Hepatocyte (in vitro differentiated cells): Measurements from ENCODE around the gene POLR2I.

Experiments
- CTCF ChIP-seq: fragments of 200-600 bp; sonication (generic); IDR thresholded peaks from 2 replicates; pipeline ENCODE4 v1.5.1; 2016; ENCODE audit warnings: antibody characterized with exemption, mild to moderate bottlenecking; ENCODE audit not compliant: poor library complexity
- EZH2 ChIP-seq: fragments of 200-600 bp; sonication (generic); IDR thresholded peaks from 2 replicates; pipeline ENCODE4 v1.6.1; 2016; ENCODE audit warnings: antibody characterized with exemption, mild to moderate bottlenecking, borderline replicate concordance
- EZH2phosphoT487 ChIP-seq: fragments of 200-600 bp; sonication (generic); IDR thresholded peaks from one replicate; pipeline ENCODE4 v1.6.1; 2018; ENCODE audit warnings: antibody characterized with exemption, mild to moderate bottlenecking, low read depth, moderate library complexity; ENCODE audit not compliant: unreplicated experiment, severe bottlenecking

- TF ChIP-seq EZH2phosphoT487: no peak
- TF ChIP-seq CTCF: peak; percentile 4
- no peak for TF ChIP-seq EZH2
Observed at GRCh38 chr19:36113894-36114720, 568 bp downstream of the POLR2I start.
